WTC11 (cell line): ENCODE results near the gene PTPRT. TPM values are rescaled to one million over a fixed set of nuclear protein-coding genes. Genes with fewer than 3 reads are reported as not detected.
A peak's percentile ranks its signal among the peaks of the same experiment; 100 is the strongest.

Experiments used
- ATAC-seq: fragments of 200-7000 bp; cut with Tn5 transposase; 2 replicates; pipeline ENCODE4 v1.10.0; 2021; ENCODE audit warnings: mild to moderate bottlenecking, moderate library complexity
- CTCF ChIA-PET: fragments of 300-600 bp; sonication (Branson Sonifier 250); formaldehyde crosslinking; loops from one replicate; lab custom pipeline; 2021; ENCODE audit warnings: antibody characterized with exemption; lab: Charles Lee
- POLR2A ChIA-PET: fragments of 350-600 bp; sonication (Branson Sonifier 250); formaldehyde crosslinking; loops from one replicate; lab custom pipeline; 2021; ENCODE audit warnings: antibody characterized with exemption; lab: Charles Lee
- DNase-seq: peaks from one replicate; pipeline ENCODE4 v3.0.0; 2021; ENCODE audit warnings: low spot score
- H3K27ac Mint-ChIP-seq: 2 replicates; pipeline ENCODE4 v1.8.0; 2021; ENCODE audit warnings: mixed read lengths
- H3K27me3 Mint-ChIP-seq: 2 replicates; pipeline ENCODE4 v1.8.0; 2021; ENCODE audit warnings: low read depth, mild to moderate bottlenecking, moderate library complexity, mixed read lengths
- H3K36me3 Mint-ChIP-seq: 2 replicates; pipeline ENCODE4 v1.8.0; 2021; ENCODE audit warnings: mixed read lengths
- H3K4me1 Mint-ChIP-seq: 2 replicates; pipeline ENCODE4 v1.8.0; 2022; ENCODE audit warnings: mixed read lengths
- H3K4me3 Mint-ChIP-seq: 2 replicates; pipeline ENCODE4 v1.8.0; 2021; ENCODE audit warnings: mild to moderate bottlenecking, moderate library complexity, mixed read lengths
- H3K9me3 Mint-ChIP-seq: 2 replicates; pipeline ENCODE4 v1.8.0; 2021; ENCODE audit warnings: mixed read lengths
- CBFB ChIP-seq: sonication (generic); formaldehyde crosslinking; IDR thresholded peaks from 2 replicates; pipeline ENCODE4 v1.8.1; 2022; ENCODE audit warnings: mild to moderate bottlenecking, low read depth, missing genetic modification reagents
- CREB1 ChIP-seq: sonication (generic); formaldehyde crosslinking; IDR thresholded peaks from 2 replicates; pipeline ENCODE4 v1.8.0; 2023; ENCODE audit warnings: mild to moderate bottlenecking, missing genetic modification reagents
- ESRRA ChIP-seq: sonication (generic); formaldehyde crosslinking; IDR thresholded peaks from 2 replicates; pipeline ENCODE4 v1.8.1; 2022; ENCODE audit warnings: mild to moderate bottlenecking, missing genetic modification reagents, borderline replicate concordance
- JUN ChIP-seq: sonication (generic); formaldehyde crosslinking; IDR thresholded peaks from 2 replicates; pipeline ENCODE4 v1.8.0; 2023; ENCODE audit warnings: mild to moderate bottlenecking, missing genetic modification reagents
- MXD4 ChIP-seq: fragments of 250-450 bp; sonication (Bioruptor Pico); IDR thresholded peaks from 2 replicates; pipeline ENCODE4 v1.8.0; 2021; ENCODE audit warnings: mild to moderate bottlenecking, moderate library complexity, borderline replicate concordance
- MYBL2 ChIP-seq: sonication (generic); formaldehyde crosslinking; IDR thresholded peaks from 2 replicates; pipeline ENCODE4 v1.8.1; 2023; ENCODE audit warnings: mild to moderate bottlenecking, moderate library complexity, missing genetic modification reagents
- NFE2L1 ChIP-seq: sonication (generic); formaldehyde crosslinking; IDR thresholded peaks from 2 replicates; pipeline ENCODE4 v1.8.1; 2023; ENCODE audit warnings: missing genetic modification reagents
- OVOL2 ChIP-seq: fragments of 250-450 bp; sonication (Bioruptor Pico); IDR thresholded peaks from 2 replicates; pipeline ENCODE4 v1.9.0; 2021; ENCODE audit warnings: mild to moderate bottlenecking, borderline replicate concordance
- PRRX2 ChIP-seq: fragments of 250-450 bp; sonication (Bioruptor Pico); IDR thresholded peaks from 2 replicates; pipeline ENCODE4 v1.8.0; 2021; ENCODE audit warnings: mild to moderate bottlenecking
- RELA ChIP-seq: sonication (generic); formaldehyde crosslinking; IDR thresholded peaks from 2 replicates; pipeline ENCODE4 v1.8.1; 2022; ENCODE audit warnings: missing genetic modification reagents, mild to moderate bottlenecking, borderline replicate concordance
- SP1 ChIP-seq: sonication (generic); formaldehyde crosslinking; conservative IDR thresholded peaks from 2 replicates; pipeline ENCODE4 v1.8.1; 2022; ENCODE audit warnings: missing genetic modification reagents
- TEAD4 ChIP-seq: sonication (generic); formaldehyde crosslinking; IDR thresholded peaks from 2 replicates; pipeline ENCODE4 v1.8.0; 2022; ENCODE audit warnings: mild to moderate bottlenecking, missing genetic modification reagents
- TP53 ChIP-seq: sonication (generic); formaldehyde crosslinking; IDR thresholded peaks from 2 replicates; pipeline ENCODE4 v1.8.1; 2023; ENCODE audit warnings: mild to moderate bottlenecking, missing genetic modification reagents
- ZNF423 ChIP-seq: fragments of 250-450 bp; sonication (Bioruptor Pico); IDR thresholded peaks from 2 replicates; pipeline ENCODE4 v2.1.2; 2022; ENCODE audit warnings: mild to moderate bottlenecking, moderate library complexity
- total RNA-seq: library from RNA; stranded (reverse); gene quantifications from 3 replicates; pipeline ENCODE4 v1.2.3, GENCODE V29; 2021
- TF ChIP-seq, protein P1 (sequence below): sonication (generic); formaldehyde crosslinking; IDR thresholded peaks from 2 replicates; pipeline ENCODE4 v1.8.1; 2022; ENCODE audit warnings: low read depth, mild to moderate bottlenecking, moderate library complexity, missing genetic modification reagents, borderline replicate concordance
- TF ChIP-seq, protein P2 (sequence below): sonication (generic); formaldehyde crosslinking; IDR thresholded peaks from 2 replicates; pipeline ENCODE4 v1.8.0; 2022; ENCODE audit warnings: mild to moderate bottlenecking, missing genetic modification reagents
- TF ChIP-seq, protein P3 (sequence below): sonication (generic); formaldehyde crosslinking; IDR thresholded peaks from 2 replicates; pipeline ENCODE4 v1.8.1; 2023; ENCODE audit warnings: mild to moderate bottlenecking, missing genetic modification reagents, moderate library complexity
- TF ChIP-seq, protein P4 (sequence below): sonication (generic); formaldehyde crosslinking; IDR thresholded peaks from 2 replicates; pipeline ENCODE4 v1.8.0; 2022; ENCODE audit warnings: mild to moderate bottlenecking, missing genetic modification reagents
- TF ChIP-seq, protein P5 (sequence below): sonication (generic); formaldehyde crosslinking; IDR thresholded peaks from 2 replicates; pipeline ENCODE4 v1.8.1; 2023; ENCODE audit warnings: mild to moderate bottlenecking, moderate library complexity, missing genetic modification reagents
- TF ChIP-seq, protein P6 (sequence below): sonication (generic); formaldehyde crosslinking; IDR thresholded peaks from 2 replicates; pipeline ENCODE4 v1.8.0; 2023; ENCODE audit warnings: missing genetic modification reagents
- TF ChIP-seq, protein P7 (sequence below): sonication (generic); formaldehyde crosslinking; IDR thresholded peaks from 2 replicates; pipeline ENCODE4 v1.8.1; 2023; ENCODE audit warnings: mild to moderate bottlenecking, missing genetic modification reagents
- TF ChIP-seq, protein P8 (sequence below): sonication (generic); formaldehyde crosslinking; conservative IDR thresholded peaks from 2 replicates; pipeline ENCODE4 v1.8.1; 2022; ENCODE audit warnings: mild to moderate bottlenecking, missing genetic modification reagents
- TF ChIP-seq, protein P9 (sequence below): sonication (generic); formaldehyde crosslinking; IDR thresholded peaks from 2 replicates; pipeline ENCODE4 v1.8.1; 2023; ENCODE audit warnings: mild to moderate bottlenecking, missing genetic modification reagents

Gene PTPRT
- total RNA-seq, 1 experiment from 2014 or later, result 1.1 TPM

DNA sequence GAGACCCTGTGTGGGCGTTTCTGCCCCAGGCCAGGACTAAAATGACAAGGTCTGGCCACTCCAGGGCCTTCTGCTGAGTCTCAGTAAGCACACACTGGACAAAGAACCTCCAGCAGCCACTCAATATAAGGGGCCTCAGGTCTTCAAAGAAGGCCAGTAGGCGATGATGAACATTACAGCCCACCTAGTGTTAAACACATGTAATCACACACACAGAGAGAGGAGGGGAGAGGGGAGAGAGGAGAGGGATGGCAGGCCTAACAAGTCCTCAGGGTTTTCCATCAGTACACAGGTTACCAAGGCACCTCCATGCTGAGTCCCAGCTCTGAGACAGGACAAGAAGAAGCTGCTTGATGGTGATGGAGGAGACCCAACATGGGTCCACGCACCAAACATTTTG, 325.6 kb downstream of the PTPRT start (continued):
- TF ChIP-seq, protein P1, sequence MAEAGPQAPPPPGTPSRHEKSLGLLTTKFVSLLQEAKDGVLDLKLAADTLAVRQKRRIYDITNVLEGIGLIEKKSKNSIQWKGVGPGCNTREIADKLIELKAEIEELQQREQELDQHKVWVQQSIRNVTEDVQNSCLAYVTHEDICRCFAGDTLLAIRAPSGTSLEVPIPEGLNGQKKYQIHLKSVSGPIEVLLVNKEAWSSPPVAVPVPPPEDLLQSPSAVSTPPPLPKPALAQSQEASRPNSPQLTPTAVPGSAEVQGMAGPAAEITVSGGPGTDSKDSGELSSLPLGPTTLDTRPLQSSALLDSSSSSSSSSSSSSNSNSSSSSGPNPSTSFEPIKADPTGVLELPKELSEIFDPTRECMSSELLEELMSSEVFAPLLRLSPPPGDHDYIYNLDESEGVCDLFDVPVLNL (CRISPR knock-in tag), result no peak
- TF ChIP-seq, all 79 proteins: peak for 0

DNA sequence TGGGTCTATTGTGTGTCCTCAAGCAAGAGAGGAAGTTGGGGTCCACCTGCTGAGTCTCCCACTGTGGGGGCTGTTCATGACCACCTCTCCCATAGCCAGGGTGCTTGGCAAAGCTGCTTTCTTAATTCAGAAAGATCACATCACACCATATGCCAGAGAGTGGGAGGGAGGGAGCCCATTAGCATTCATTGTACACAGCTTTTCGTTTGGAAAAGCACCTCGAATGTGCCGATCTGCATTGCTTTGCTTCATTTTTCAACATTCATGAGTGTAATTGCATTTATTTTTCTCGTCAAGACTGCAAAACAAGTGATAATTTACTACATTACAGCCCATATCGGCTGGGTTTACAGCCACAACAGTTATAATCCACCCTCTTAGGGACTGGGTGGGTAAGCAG, 327.3 kb downstream of the PTPRT start:
- TF ChIP-seq, protein P2, sequence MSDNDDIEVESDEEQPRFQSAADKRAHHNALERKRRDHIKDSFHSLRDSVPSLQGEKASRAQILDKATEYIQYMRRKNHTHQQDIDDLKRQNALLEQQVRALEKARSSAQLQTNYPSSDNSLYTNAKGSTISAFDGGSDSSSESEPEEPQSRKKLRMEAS (CRISPR knock-in tag), result no peak
- no peak for TF ChIP-seq SP1
- TF ChIP-seq, protein P3, sequence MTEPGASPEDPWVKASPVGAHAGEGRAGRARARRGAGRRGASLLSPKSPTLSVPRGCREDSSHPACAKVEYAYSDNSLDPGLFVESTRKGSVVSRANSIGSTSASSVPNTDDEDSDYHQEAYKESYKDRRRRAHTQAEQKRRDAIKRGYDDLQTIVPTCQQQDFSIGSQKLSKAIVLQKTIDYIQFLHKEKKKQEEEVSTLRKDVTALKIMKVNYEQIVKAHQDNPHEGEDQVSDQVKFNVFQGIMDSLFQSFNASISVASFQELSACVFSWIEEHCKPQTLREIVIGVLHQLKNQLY (CRISPR knock-in tag), result no peak
- no peak for TF ChIP-seq TP53 (CRISPR knock-in tag)
- peak; percentile 42; the same call in 1 of the 2 replicates for TF ChIP-seq ZNF423 (CRISPR knock-in tag)
- TF ChIP-seq JUN (CRISPR knock-in tag), result no peak
- POLR2A ChIA-PET, result no interaction called here
- CTCF ChIA-PET, result no interaction called here
- H3K4me3 Mint-ChIP-seq, result no peak overlapping the region
- H3K4me1 Mint-ChIP-seq, result peaks cover 17% of the 10 kb centered on the region
- H3K36me3 Mint-ChIP-seq, result no peaks in the 10 kb centered on the region
- no peak for ATAC-seq
- DNase-seq, result no peak
- no peaks in the 10 kb centered on the region for H3K27me3 Mint-ChIP-seq
- H3K9me3 Mint-ChIP-seq, result no peaks in the 10 kb centered on the region
- H3K27ac Mint-ChIP-seq, result no peak overlapping the region

DNA sequence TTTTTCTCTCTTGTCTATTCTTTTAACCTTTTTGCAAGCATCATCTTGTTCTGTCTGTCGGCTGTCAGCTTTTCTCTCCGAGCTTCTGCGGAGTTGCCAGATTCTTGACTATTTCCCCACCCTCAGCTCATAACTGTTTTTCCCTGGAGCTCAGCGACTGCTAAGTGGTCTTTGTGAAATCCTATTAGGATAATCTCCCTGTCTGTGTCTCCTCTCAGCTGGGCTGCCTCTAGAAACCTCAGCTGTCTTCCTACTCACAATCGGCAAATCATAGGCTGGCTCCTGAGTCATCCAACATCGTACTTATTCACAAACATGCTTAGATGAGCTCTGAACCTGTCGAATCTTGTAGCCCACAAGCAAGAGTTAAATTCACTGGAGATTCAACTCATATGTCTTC, 332.3 kb downstream of the PTPRT start:
- Mint-ChIP-seq H3K27ac (no peak overlapping the region), H3K9me3 (no peaks in the 10 kb centered on the region), H3K36me3 (no peaks in the 10 kb centered on the region), H3K4me1 (peaks cover 11% of the 10 kb centered on the region), H3K4me3 (no peak overlapping the region), H3K27me3 (no peaks in the 10 kb centered on the region)
- ATAC-seq, result no peak
- POLR2A ChIA-PET, result no interaction called here
- CTCF ChIA-PET, result interaction anchor here (1.1 kb wide), 1 partner anchor 21 kb away, joined by 3 read pairs; no protein-coding TSS in a partner anchor
- no peak for DNase-seq
- TF ChIP-seq, protein P4, sequence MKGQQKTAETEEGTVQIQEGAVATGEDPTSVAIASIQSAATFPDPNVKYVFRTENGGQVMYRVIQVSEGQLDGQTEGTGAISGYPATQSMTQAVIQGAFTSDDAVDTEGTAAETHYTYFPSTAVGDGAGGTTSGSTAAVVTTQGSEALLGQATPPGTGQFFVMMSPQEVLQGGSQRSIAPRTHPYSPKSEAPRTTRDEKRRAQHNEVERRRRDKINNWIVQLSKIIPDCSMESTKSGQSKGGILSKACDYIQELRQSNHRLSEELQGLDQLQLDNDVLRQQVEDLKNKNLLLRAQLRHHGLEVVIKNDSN (CRISPR knock-in tag), result no peak
- TF ChIP-seq TEAD4 (CRISPR knock-in tag), result no peak
- TF ChIP-seq, protein P5, sequence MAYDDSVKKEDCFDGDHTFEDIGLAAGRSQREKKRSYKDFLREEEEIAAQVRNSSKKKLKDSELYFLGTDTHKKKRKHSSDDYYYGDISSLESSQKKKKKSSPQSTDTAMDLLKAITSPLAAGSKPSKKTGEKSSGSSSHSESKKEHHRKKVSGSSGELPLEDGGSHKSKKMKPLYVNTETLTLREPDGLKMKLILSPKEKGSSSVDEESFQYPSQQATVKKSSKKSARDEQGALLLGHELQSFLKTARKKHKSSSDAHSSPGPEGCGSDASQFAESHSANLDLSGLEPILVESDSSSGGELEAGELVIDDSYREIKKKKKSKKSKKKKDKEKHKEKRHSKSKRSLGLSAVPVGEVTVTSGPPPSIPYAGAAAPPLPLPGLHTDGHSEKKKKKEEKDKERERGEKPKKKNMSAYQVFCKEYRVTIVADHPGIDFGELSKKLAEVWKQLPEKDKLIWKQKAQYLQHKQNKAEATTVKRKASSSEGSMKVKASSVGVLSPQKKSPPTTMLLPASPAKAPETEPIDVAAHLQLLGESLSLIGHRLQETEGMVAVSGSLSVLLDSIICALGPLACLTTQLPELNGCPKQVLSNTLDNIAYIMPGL (CRISPR knock-in tag), result no peak
- no peak for TF ChIP-seq OVOL2 (CRISPR knock-in tag)
- no peak for TF ChIP-seq CBFB (CRISPR knock-in tag)
- TF ChIP-seq, protein P6, sequence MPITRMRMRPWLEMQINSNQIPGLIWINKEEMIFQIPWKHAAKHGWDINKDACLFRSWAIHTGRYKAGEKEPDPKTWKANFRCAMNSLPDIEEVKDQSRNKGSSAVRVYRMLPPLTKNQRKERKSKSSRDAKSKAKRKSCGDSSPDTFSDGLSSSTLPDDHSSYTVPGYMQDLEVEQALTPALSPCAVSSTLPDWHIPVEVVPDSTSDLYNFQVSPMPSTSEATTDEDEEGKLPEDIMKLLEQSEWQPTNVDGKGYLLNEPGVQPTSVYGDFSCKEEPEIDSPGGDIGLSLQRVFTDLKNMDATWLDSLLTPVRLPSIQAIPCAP, result no peak
- TF ChIP-seq MXD4 (CRISPR knock-in tag), result no peak
- TF ChIP-seq, protein P7, sequence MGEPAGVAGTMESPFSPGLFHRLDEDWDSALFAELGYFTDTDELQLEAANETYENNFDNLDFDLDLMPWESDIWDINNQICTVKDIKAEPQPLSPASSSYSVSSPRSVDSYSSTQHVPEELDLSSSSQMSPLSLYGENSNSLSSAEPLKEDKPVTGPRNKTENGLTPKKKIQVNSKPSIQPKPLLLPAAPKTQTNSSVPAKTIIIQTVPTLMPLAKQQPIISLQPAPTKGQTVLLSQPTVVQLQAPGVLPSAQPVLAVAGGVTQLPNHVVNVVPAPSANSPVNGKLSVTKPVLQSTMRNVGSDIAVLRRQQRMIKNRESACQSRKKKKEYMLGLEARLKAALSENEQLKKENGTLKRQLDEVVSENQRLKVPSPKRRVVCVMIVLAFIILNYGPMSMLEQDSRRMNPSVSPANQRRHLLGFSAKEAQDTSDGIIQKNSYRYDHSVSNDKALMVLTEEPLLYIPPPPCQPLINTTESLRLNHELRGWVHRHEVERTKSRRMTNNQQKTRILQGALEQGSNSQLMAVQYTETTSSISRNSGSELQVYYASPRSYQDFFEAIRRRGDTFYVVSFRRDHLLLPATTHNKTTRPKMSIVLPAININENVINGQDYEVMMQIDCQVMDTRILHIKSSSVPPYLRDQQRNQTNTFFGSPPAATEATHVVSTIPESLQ (CRISPR knock-in tag), result no peak
- TF ChIP-seq MYBL2, result no peak
- no peak for TF ChIP-seq CREB1 (CRISPR knock-in tag)
- TF ChIP-seq ESRRA (CRISPR knock-in tag), result no peak
- TF ChIP-seq RELA (CRISPR knock-in tag), result no peak
- no peak for TF ChIP-seq ZNF423 (CRISPR knock-in tag)
- TF ChIP-seq, protein P2 (CRISPR knock-in tag), result no peak
- no peak for TF ChIP-seq PRRX2 (CRISPR knock-in tag)
- TF ChIP-seq, protein P8, sequence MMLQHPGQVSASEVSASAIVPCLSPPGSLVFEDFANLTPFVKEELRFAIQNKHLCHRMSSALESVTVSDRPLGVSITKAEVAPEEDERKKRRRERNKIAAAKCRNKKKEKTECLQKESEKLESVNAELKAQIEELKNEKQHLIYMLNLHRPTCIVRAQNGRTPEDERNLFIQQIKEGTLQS (CRISPR knock-in tag), result no peak
- TF ChIP-seq, protein P3 (CRISPR knock-in tag), result no peak
- TF ChIP-seq NFE2L1 (CRISPR knock-in tag), result no peak
- TF ChIP-seq, protein P9, sequence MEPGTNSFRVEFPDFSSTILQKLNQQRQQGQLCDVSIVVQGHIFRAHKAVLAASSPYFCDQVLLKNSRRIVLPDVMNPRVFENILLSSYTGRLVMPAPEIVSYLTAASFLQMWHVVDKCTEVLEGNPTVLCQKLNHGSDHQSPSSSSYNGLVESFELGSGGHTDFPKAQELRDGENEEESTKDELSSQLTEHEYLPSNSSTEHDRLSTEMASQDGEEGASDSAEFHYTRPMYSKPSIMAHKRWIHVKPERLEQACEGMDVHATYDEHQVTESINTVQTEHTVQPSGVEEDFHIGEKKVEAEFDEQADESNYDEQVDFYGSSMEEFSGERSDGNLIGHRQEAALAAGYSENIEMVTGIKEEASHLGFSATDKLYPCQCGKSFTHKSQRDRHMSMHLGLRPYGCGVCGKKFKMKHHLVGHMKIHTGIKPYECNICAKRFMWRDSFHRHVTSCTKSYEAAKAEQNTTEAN (CRISPR knock-in tag), result no peak
